ENCODE data around the gene GATAD2A.

Gene GATAD2A

DNA sequence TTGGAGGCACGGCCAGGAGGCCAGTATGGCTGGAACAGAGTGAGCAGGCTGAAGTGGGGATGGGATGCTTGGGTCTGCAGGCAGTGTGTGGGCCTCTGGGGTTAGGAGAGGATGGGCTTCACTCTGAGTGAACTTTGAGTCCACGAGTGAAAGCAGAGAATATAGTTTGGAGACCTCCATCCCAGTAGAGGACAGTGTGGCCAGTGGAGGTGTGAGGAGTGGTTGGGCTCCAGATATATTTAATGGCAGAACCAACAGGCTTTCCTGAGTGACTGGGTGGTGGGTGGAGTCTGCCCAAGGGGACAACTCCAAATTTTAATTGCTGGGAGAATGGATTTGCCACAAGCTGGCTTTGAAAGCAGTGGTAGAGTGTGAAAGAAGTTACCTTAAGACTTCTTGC is 27.3 kb downstream of the GATAD2A start:
- Histone ChIP-seq H3K27ac (ENCODE audit: low read length) (no peak overlapping the region), H3K9me3 (ENCODE audit: insufficient read depth, low read length) (no peaks in the 10 kb centered on the region), H3K4me1 (ENCODE audit: low read length) (no peaks in the 10 kb centered on the region), H3K79me2 (ENCODE audit: low read length) (peaks cover 99% of the 10 kb centered on the region), H3K36me3 (replicated peaks; ENCODE audit: low read depth, low read length) (peaks cover 9% of the 10 kb centered on the region), H2AFZ (ENCODE audit: low read depth, low read length) (no peak overlapping the region), H3K9ac (ENCODE audit: low read length) (no peak overlapping the region), H3K4me3 (ENCODE audit: low read length) (no peak overlapping the region), H3K27me3 (ENCODE audit: low read depth, low read length) (no peaks in the 10 kb centered on the region), H3K4me2 (ENCODE audit: low read length) (no peak overlapping the region), H4K20me1 (ENCODE audit: insufficient read depth, low read length) (peaks cover 85% of the 10 kb centered on the region)
- no peak for TF ChIP-seq EZH2phosphoT487 (IDR thresholded peaks at IDR 0.05; ENCODE audit: low read depth)
- no peak for TF ChIP-seq CTCF (IDR thresholded peaks at IDR 0.05; ENCODE audit: low read depth, low read length)

DNA sequence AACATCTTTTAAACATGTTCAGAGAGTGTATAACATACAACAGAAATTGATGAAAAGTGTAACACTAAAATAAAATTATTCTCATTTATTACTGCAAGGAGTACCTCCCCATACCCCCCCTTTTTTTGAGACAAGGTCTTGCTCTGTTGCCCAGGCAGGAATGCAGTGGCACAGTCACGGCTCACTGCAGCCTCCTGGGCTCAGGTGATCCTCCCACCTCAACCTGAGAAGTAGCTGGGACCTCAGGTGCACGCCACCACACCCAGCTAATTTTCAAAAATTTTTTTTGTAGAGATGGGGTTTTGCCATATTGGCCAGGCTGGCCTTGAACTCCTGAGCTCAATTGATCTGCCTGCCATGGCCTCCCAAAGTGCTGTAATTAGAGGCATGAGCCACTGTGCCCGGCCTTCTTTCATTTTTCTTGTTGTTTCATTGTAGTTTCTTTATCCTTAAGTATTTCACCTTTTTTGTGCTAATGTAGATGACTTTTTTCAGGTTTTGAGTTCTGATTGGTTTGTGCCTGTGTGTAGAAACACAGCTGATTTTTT is 28.3 kb downstream of the GATAD2A start:
- Histone ChIP-seq H4K20me1 (ENCODE audit: insufficient read depth, low read length) (peaks cover 87% of the 10 kb centered on the region), H3K4me2 (ENCODE audit: low read length) (no peak overlapping the region), H3K9ac (ENCODE audit: low read length) (no peak overlapping the region), H3K4me3 (ENCODE audit: low read length) (no peak overlapping the region), H3K9me3 (ENCODE audit: insufficient read depth, low read length) (no peaks in the 10 kb centered on the region), H3K4me1 (ENCODE audit: low read length) (no peaks in the 10 kb centered on the region), H3K27me3 (ENCODE audit: low read depth, low read length) (no peaks in the 10 kb centered on the region), H3K36me3 (replicated peaks; ENCODE audit: low read depth, low read length) (peaks cover 9% of the 10 kb centered on the region), H3K79me2 (ENCODE audit: low read length) (peaks cover 99% of the 10 kb centered on the region), H3K27ac (ENCODE audit: low read length) (no peak overlapping the region), H2AFZ (ENCODE audit: low read depth, low read length) (no peak overlapping the region)
- TF ChIP-seq CTCF (IDR thresholded peaks at IDR 0.05; ENCODE audit: low read depth, low read length), result no peak
- TF ChIP-seq EZH2phosphoT487 (IDR thresholded peaks at IDR 0.05; ENCODE audit: low read depth), result no peak

DNA sequence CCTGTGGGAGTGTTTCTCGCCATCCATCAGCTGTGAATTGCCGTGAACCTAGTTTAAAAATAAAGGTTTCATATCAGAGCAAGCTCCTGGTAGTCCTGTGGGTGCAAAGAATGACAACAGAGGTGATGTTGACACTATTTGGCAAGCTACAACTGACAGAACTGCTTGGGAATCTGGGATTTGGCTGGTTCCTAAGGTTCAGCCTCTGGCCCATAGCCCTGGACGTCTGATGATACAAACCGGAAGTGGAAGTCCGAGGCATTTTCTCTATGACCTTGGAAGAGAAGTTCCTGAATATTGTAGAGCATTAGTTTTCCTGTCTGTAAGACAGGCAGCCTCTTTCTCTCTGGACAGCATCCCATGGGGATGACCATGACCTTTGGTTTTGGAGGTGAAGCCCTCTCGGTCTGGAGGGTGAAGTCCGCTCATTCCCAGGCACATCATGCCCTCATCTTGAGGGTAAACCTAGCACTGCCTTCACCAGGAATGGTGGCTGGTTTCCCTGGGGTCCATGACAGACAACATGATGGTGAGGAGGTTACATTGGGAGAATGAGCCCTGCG is 29.1 kb downstream of the GATAD2A start:
- Histone ChIP-seq H2AFZ (ENCODE audit: low read depth, low read length) (no peak overlapping the region), H3K4me1 (ENCODE audit: low read length) (no peaks in the 10 kb centered on the region), H3K9me3 (ENCODE audit: insufficient read depth, low read length) (no peaks in the 10 kb centered on the region), H3K4me2 (ENCODE audit: low read length) (no peak overlapping the region), H3K79me2 (ENCODE audit: low read length) (peaks cover 99% of the 10 kb centered on the region), H3K27ac (ENCODE audit: low read length) (no peak overlapping the region), H3K27me3 (ENCODE audit: low read depth, low read length) (no peaks in the 10 kb centered on the region), H3K4me3 (ENCODE audit: low read length) (no peak overlapping the region), H3K9ac (ENCODE audit: low read length) (no peak overlapping the region), H4K20me1 (ENCODE audit: insufficient read depth, low read length) (peaks cover 87% of the 10 kb centered on the region), H3K36me3 (replicated peaks; ENCODE audit: low read depth, low read length) (peaks cover 12% of the 10 kb centered on the region)
- TF ChIP-seq EZH2phosphoT487 (IDR thresholded peaks at IDR 0.05; ENCODE audit: low read depth) (no peak), CTCF (IDR thresholded peaks at IDR 0.05; ENCODE audit: low read depth, low read length) (no peak)

DNA sequence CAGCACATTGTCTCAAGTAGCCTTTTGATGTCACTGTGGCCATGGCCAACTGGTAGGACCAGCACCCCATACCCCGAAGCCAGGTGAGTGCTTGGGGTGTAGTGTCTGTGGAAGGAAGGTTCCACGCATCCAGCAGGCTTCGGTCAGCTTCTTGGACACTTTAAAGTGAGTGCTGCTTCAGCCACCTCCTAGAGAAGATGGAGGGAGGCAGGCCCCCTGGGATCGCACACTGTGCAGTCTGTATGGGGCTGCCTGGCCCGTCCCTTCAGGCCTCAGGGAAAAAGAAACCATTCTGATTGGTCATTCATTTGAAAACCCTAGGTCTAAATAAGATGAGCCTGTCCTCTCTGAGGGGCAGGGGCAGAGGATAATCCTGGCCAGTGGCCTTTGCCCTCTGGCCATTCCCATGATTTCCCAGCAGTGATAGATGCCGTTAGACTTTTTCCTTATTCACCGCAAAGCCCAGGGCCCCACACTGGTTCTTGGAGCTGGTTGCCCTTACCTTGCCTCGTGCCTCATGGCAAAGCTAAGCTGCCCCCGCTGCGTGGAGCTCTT is 30.7 kb downstream of the GATAD2A start:
- Histone ChIP-seq H3K36me3 (replicated peaks; ENCODE audit: low read depth, low read length) (peaks cover 8% of the 10 kb centered on the region), H3K9ac (ENCODE audit: low read length) (no peak overlapping the region), H2AFZ (ENCODE audit: low read depth, low read length) (no peak overlapping the region), H3K9me3 (ENCODE audit: insufficient read depth, low read length) (no peaks in the 10 kb centered on the region), H4K20me1 (ENCODE audit: insufficient read depth, low read length) (peaks cover 78% of the 10 kb centered on the region), H3K79me2 (ENCODE audit: low read length) (peaks cover 95% of the 10 kb centered on the region), H3K4me1 (ENCODE audit: low read length) (no peaks in the 10 kb centered on the region), H3K27ac (ENCODE audit: low read length) (no peak overlapping the region), H3K27me3 (ENCODE audit: low read depth, low read length) (no peaks in the 10 kb centered on the region), H3K4me2 (ENCODE audit: low read length) (no peak overlapping the region), H3K4me3 (ENCODE audit: low read length) (no peak overlapping the region)
- TF ChIP-seq CTCF (IDR thresholded peaks at IDR 0.05; ENCODE audit: low read depth, low read length), result no peak
- TF ChIP-seq EZH2phosphoT487 (IDR thresholded peaks at IDR 0.05; ENCODE audit: low read depth), result no peak
